ENCODE data around the gene TCEAL9. TPM values are rescaled to one million over a fixed set of nuclear protein-coding genes. Genes with fewer than 3 reads are reported as not detected.
"Not testable (repeated sequence)": the region's sequence is repeated elsewhere in the genome, so short reads cannot be mapped to it uniquely, and the experiment has no call there.

Gene TCEAL9
- total RNA-seq, 8 experiments from 2014 or later: 50.0 to 157 (median 69.9) TPM

GRCh38 chrX:103378990-103379389, 22.7 kb downstream of the TCEAL9 start:
- Histone ChIP-seq H3K4me1 (replicated peaks in 1 of 2) (peaks cover 0 to 3% of the 10 kb centered on the region in 2 donors), H3K27ac (no peak overlapping the region), H3K4me3 (no peak overlapping the region)
- no peak for ATAC-seq (replicated peaks in 6 of 8)
- in situ Hi-C loops (cut with MboI; ENCODE audit: low pct_unique_long_range_greater_than_20kb in 2 of 9, low sequenced_read_pairs in 9 of 9, unreplicated experiment in 9 of 9): no loop called here
- WGBS, 10 experiments: 17 to 83% (median 61%) methylated on average over 1 to 2 of the region's 2 CpGs; no CpG with 5 or more reads in 6 of the 10 experiments

- H3K4me1 ChIP-seq (replicated peaks in 1 of 2): peaks cover 0 to 3% of the 10 kb centered on the region in 2 donors
- no peak overlapping the region for H3K27ac ChIP-seq
- WGBS, 10 experiments: 67 to 100% (median 100%) methylated on average over 1 of the region's 1 CpG; no CpG with 5 or more reads in 4 of the 10 experiments
- ATAC-seq (replicated peaks in 6 of 8): no peak
- in situ Hi-C loops (cut with MboI; ENCODE audit: low pct_unique_long_range_greater_than_20kb in 2 of 9, low sequenced_read_pairs in 9 of 9, unreplicated experiment in 9 of 9): no loop called here
- H3K4me3 ChIP-seq: no peak overlapping the region
Observed at GRCh38 chrX:103382877-103383276, 26.6 kb downstream of the TCEAL9 start.

- in situ Hi-C loops (cut with MboI; ENCODE audit: low pct_unique_long_range_greater_than_20kb in 2 of 9, low sequenced_read_pairs in 9 of 9, unreplicated experiment in 9 of 9): no loop called here
- Histone ChIP-seq H3K4me1 (replicated peaks in 1 of 2) (no peaks in the 10 kb centered on the region), H3K4me3 (no peak overlapping the region), H3K27ac (no peak overlapping the region)
- 29 to 92% (median 40%) methylated on average over 1 to 2 of the region's 2 CpGs; no CpG with 5 or more reads in 7 of the 10 experiments for WGBS, 10 experiments
- no peak for ATAC-seq (replicated peaks in 6 of 8)
Observed at GRCh38 chrX:103384672-103385071, 28.4 kb downstream of the TCEAL9 start.

GRCh38 chrX:103385283-103385830, 29.1 kb downstream of the TCEAL9 start:
- H3K27ac ChIP-seq; ATAC-seq (replicated peaks in 6 of 8); in situ Hi-C loops (cut with MboI; ENCODE audit: low pct_unique_long_range_greater_than_20kb in 2 of 9, low sequenced_read_pairs in 9 of 9, unreplicated experiment in 9 of 9); H3K4me3 ChIP-seq; H3K4me1 ChIP-seq (replicated peaks in 1 of 2): not testable (repeated sequence)
- WGBS, 10 experiments: 31 to 86% methylated on average over 1 to 4 of the region's 5 CpGs; no CpG with 5 or more reads in 8 of the 10 experiments

GRCh38 chrX:103386332-103386731, 30.0 kb downstream of the TCEAL9 start:
- WGBS, 10 experiments: 0 to 100% (median 34%) methylated on average over 1 to 2 of the region's 2 CpGs; no CpG with 5 or more reads in 6 of the 10 experiments
- no peak for ATAC-seq (replicated peaks in 6 of 8)
- in situ Hi-C loops (cut with MboI; ENCODE audit: low pct_unique_long_range_greater_than_20kb in 2 of 9, low sequenced_read_pairs in 9 of 9, unreplicated experiment in 9 of 9): no loop called here
- Histone ChIP-seq H3K4me3 (no peak overlapping the region), H3K27ac (no peak overlapping the region), H3K4me1 (replicated peaks in 1 of 2) (no peaks in the 10 kb centered on the region)

- H3K4me3 ChIP-seq: no peak overlapping the region
- H3K27ac ChIP-seq: no peak overlapping the region
- 43 to 79% (median 67%) methylated on average over 1 to 3 of the region's 3 CpGs; no CpG with 5 or more reads in 7 of the 10 experiments for WGBS, 10 experiments
- in situ Hi-C loops (cut with MboI; ENCODE audit: low pct_unique_long_range_greater_than_20kb in 2 of 9, low sequenced_read_pairs in 9 of 9, unreplicated experiment in 9 of 9): no loop called here
- no peaks in the 10 kb centered on the region for H3K4me1 ChIP-seq (replicated peaks in 1 of 2)
- no peak for ATAC-seq (replicated peaks in 6 of 8)
Observed at GRCh38 chrX:103393487-103393886, 37.2 kb downstream of the TCEAL9 start.

GRCh38 chrX:103396186-103396585, 39.9 kb downstream of the TCEAL9 start:
- in situ Hi-C loops (cut with MboI; ENCODE audit: low pct_unique_long_range_greater_than_20kb in 2 of 9, low sequenced_read_pairs in 9 of 9, unreplicated experiment in 9 of 9): no loop called here
- Histone ChIP-seq H3K4me1 (replicated peaks in 1 of 2) (peaks cover 0 to under 1% of the 10 kb centered on the region in 2 donors), H3K27ac (no peak overlapping the region), H3K4me3 (no peak overlapping the region)
- ATAC-seq (replicated peaks in 6 of 8): no peak
- WGBS, 10 experiments: 27 to 89% methylated on average over 2 to 3 of the region's 5 CpGs; no CpG with 5 or more reads in 8 of the 10 experiments

- Histone ChIP-seq H3K4me3 (no peak overlapping the region), H3K27ac (no peak overlapping the region), H3K4me1 (replicated peaks in 1 of 2) (peaks cover 0 to 2% of the 10 kb centered on the region in 2 donors)
- in situ Hi-C loops (cut with MboI; ENCODE audit: low pct_unique_long_range_greater_than_20kb in 2 of 9, low sequenced_read_pairs in 9 of 9, unreplicated experiment in 9 of 9): no loop called here
- no peak for ATAC-seq (replicated peaks in 6 of 8)
- WGBS, 10 experiments: 37 to 80% methylated on average over 1 to 2 of the region's 2 CpGs; no CpG with 5 or more reads in 8 of the 10 experiments
Observed at GRCh38 chrX:103396660-103397059, 40.4 kb downstream of the TCEAL9 start.

GRCh38 chrX:103397707-103398106, 41.4 kb downstream of the TCEAL9 start:
- H3K27ac ChIP-seq: no peak overlapping the region
- peaks cover 0 to 2% of the 10 kb centered on the region in 2 donors for H3K4me1 ChIP-seq (replicated peaks in 1 of 2)
- in situ Hi-C loops (cut with MboI; ENCODE audit: low pct_unique_long_range_greater_than_20kb in 2 of 9, low sequenced_read_pairs in 9 of 9, unreplicated experiment in 9 of 9): no loop called here
- ATAC-seq (replicated peaks in 6 of 8): no peak
- whole genome bisulfite sequencing, 10 experiments: 67 to 100% methylated on average over 1 of the region's 4 CpGs; no CpG with 5 or more reads in 8 of the 10 experiments
- no peak overlapping the region for H3K4me3 ChIP-seq

- WGBS, 10 experiments: 0 to 40% (median 10%) methylated on average over 1 of the region's 1 CpG; no CpG with 5 or more reads in 5 of the 10 experiments
- H3K27ac ChIP-seq: no peak overlapping the region
- in situ Hi-C loops (cut with MboI; ENCODE audit: low pct_unique_long_range_greater_than_20kb in 2 of 9, low sequenced_read_pairs in 9 of 9, unreplicated experiment in 9 of 9): no loop called here
- no peak overlapping the region for H3K4me3 ChIP-seq
- peaks cover 0 to 2% of the 10 kb centered on the region in 2 donors for H3K4me1 ChIP-seq (replicated peaks in 1 of 2)
- peak; percentile 23 to 97 (median 70) for ATAC-seq (replicated peaks in 6 of 8)
Observed at GRCh38 chrX:103398421-103398864, 42.1 kb downstream of the TCEAL9 start.

GRCh38 chrX:103399744-103400143, 43.4 kb downstream of the TCEAL9 start:
- in situ Hi-C loops (cut with MboI; ENCODE audit: low pct_unique_long_range_greater_than_20kb in 2 of 9, low sequenced_read_pairs in 9 of 9, unreplicated experiment in 9 of 9): no loop called here
- no peak overlapping the region for H3K4me3 ChIP-seq
- no peak overlapping the region for H3K27ac ChIP-seq
- 0 to 80% (median 17%) methylated on average over 1 of the region's 1 CpG; no CpG with 5 or more reads in 6 of the 10 experiments for WGBS, 10 experiments
- peaks cover 5 to 8% of the 10 kb centered on the region in 2 donors for H3K4me1 ChIP-seq (replicated peaks in 1 of 2)
- peak in 1 of 8 experiments; percentile 56 for ATAC-seq (replicated peaks in 6 of 8)

- WGBS, 10 experiments: 20 to 40% (median 33%) methylated on average over 1 of the region's 1 CpG; no CpG with 5 or more reads in 7 of the 10 experiments
- in situ Hi-C loops (cut with MboI; ENCODE audit: low pct_unique_long_range_greater_than_20kb in 2 of 9, low sequenced_read_pairs in 9 of 9, unreplicated experiment in 9 of 9): no loop called here
- Histone ChIP-seq H3K4me1 (replicated peaks in 1 of 2) (peaks cover 8 to 10% of the 10 kb centered on the region in 2 donors), H3K27ac (no peak overlapping the region), H3K4me3 (no peak overlapping the region)
- peak in 1 of 8 experiments; percentile 10 for ATAC-seq (replicated peaks in 6 of 8)
Observed at GRCh38 chrX:103400931-103401330, 44.6 kb downstream of the TCEAL9 start.

GRCh38 chrX:103404231-103405008, 48.1 kb downstream of the TCEAL9 start:
- Histone ChIP-seq H3K4me3 (peak overlapping the region; percentile 55 to 74 (median 68)), H3K4me1 (replicated peaks in 1 of 2) (peaks cover 8 to 12% of the 10 kb centered on the region in 2 donors), H3K27ac (peak overlapping the region; percentile 72 to 86)
- WGBS, 10 experiments: 0 to 100% (median 14%) methylated on average over 1 to 13 of the region's 19 CpGs; no CpG with 5 or more reads in 4 of the 10 experiments
- in situ Hi-C loops (cut with MboI; ENCODE audit: low pct_unique_long_range_greater_than_20kb in 2 of 9, low sequenced_read_pairs in 9 of 9, unreplicated experiment in 9 of 9): no loop called here
- ATAC-seq (replicated peaks in 6 of 8): peak; percentile 86 to 96 (median 94)
